CD4-positive, alpha-beta T cell (primary cell): ENCODE measurements around the gene TXNRD3. TPM values are rescaled to one million over a fixed set of nuclear protein-coding genes. Genes with fewer than 3 reads are reported as not detected.
"Not testable (repeated sequence)": the region's sequence is repeated elsewhere in the genome, so short reads cannot be mapped to it uniquely, and the experiment has no call there.

Experiments
- ATAC-seq: fragments of 200-7000 bp; cut with Tn5 transposase; one replicate; pipeline ENCODE4 v1.10.0; 2022; ENCODE audit warnings: mild to moderate bottlenecking; ENCODE audit not compliant: poor library complexity
- CTCF ChIA-PET: fragments of 350-600 bp; sonication (Branson Sonifier 250); formaldehyde crosslinking; loops from one replicate; lab custom pipeline; 2021; ENCODE audit warnings: antibody characterized with exemption, inconsistent platforms; lab: Charles Lee
- POLR2A ChIA-PET: fragments of 350-600 bp; sonication (Branson Sonifier 250); formaldehyde crosslinking; loops from one replicate; lab custom pipeline; 2021; ENCODE audit warnings: antibody characterized with exemption, inconsistent platforms; lab: Charles Lee
- DNase-seq, 14 experiments: peaks; one replicate each; pipeline ENCODE4 v3.0.0-alpha.2; 2013 to 2020; ENCODE audit warnings: mixed read lengths in 2 of 14
- H3K27ac ChIP-seq, 2 donors: one replicate each; pipeline versions ENCODE4 v1.5.1 to v1.7.0; 2013; ENCODE audit warnings: low read length in 2 of 2, low read depth in 1 of 2, mild to moderate bottlenecking in 1 of 2
- H3K27me3 ChIP-seq, 2 experiments: 1 replicate in 1 of 2; 2 replicates in 1 of 2; pipeline versions ENCODE4 v1.6.1 to v1.7.0; 2013; ENCODE audit warnings: low read length in 2 of 2, control low read depth in 1 of 2, mild to moderate bottlenecking in 1 of 2, moderate library complexity in 1 of 2; ENCODE audit not compliant: insufficient read depth in 2 of 2, control insufficient read depth in 1 of 2
- H3K36me3 ChIP-seq: one replicate; pipeline ENCODE4 v1.6.1; 2013; ENCODE audit warnings: low read length, control low read depth; ENCODE audit not compliant: insufficient read depth
- H3K4me1 ChIP-seq: one replicate; pipeline ENCODE4 v1.6.1; 2013; ENCODE audit warnings: low read length, control low read depth; ENCODE audit not compliant: insufficient read depth
- H3K4me3 ChIP-seq: one replicate; pipeline ENCODE4 v1.5.1; 2013; ENCODE audit warnings: mild to moderate bottlenecking, low read length, moderate library complexity
- H3K9me3 ChIP-seq, 2 experiments: 1 replicate in 1 of 2; 2 replicates in 1 of 2; pipeline versions ENCODE4 v1.6.1 to v1.7.0; 2013; ENCODE audit warnings: low read length in 2 of 2, mild to moderate bottlenecking in 2 of 2, control low read depth in 1 of 2, moderate library complexity in 1 of 2; ENCODE audit not compliant: control insufficient read depth in 1 of 2, insufficient read depth in 1 of 2
- H3K27ac Mint-ChIP-seq: one replicate; pipeline ENCODE4 v1.8.0; 2020; ENCODE audit warnings: mixed read lengths
- H3K27me3 Mint-ChIP-seq: one replicate; pipeline ENCODE4 v1.8.0; 2021; ENCODE audit warnings: mixed read lengths
- H3K36me3 Mint-ChIP-seq: one replicate; pipeline ENCODE4 v1.8.0; 2021; ENCODE audit warnings: low read depth, mixed read lengths
- H3K4me1 Mint-ChIP-seq: one replicate; pipeline ENCODE4 v1.8.0; 2021; ENCODE audit warnings: low read depth, mixed read lengths
- H3K4me3 Mint-ChIP-seq: one replicate; pipeline ENCODE4 v1.8.0; 2020; ENCODE audit warnings: mild to moderate bottlenecking, mixed read lengths
- H3K9me3 Mint-ChIP-seq: one replicate; pipeline ENCODE4 v1.8.0; 2020; ENCODE audit warnings: mixed read lengths
- intact Hi-C, 2 experiments: fragments of 100-400 bp; cut with DNase I in 1 of 2; cut with micrococcal nuclease in 1 of 2; formaldehyde crosslinking; loops; one replicate each; pipeline versions ENCODE4 v1.15.1 to v1.9.0; 2023 to 2025; cut with DNase I, micrococcal nuclease
- total RNA-seq, 174 experiments: library from RNA in 2 of 174; stranded (reverse) in 2 of 174; gene quantifications; one replicate each; pipeline ENCODE4 v1.2.3 and lab custom pipeline; 2021 to 2026
- TF ChIP-seq, protein P1 (sequence below): fragments of 200-600 bp; IDR thresholded peaks from one replicate; pipeline ENCODE4 v1.8.0; 2022; ENCODE audit warnings: antibody characterized with exemption, mild to moderate bottlenecking

TXNRD3 gene
- total RNA-seq, 2 experiments from 2014 or later = 1.0 to 1.5 TPM

DNA sequence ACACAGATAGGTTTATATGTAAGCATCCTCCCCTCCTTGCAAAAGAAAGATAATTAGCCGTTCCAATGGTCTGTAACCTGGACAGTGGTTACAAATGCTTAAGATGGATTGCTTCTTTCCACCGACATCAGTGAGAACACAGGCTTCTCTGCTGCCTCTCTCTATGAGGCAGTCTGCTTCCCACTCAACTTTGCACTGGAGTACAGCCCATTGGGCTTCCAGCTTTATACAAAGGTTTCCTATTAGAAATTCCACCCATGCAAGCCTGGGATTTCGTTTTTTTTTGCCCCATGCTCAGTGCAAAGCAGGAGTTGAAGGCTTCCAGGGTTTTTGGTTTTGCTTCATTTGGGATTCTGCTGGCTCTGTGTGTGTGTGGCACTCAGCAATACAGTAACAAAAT, 48.9 kb downstream of the TXNRD3 start:
- Mint-ChIP-seq H3K36me3 (peaks cover 26% of the 10 kb centered on the region), H3K4me1 (no peaks in the 10 kb centered on the region), H3K4me3 (no peak overlapping the region), H3K27me3 (peaks cover 9% of the 10 kb centered on the region), H3K27ac (no peak overlapping the region), H3K9me3 (no peaks in the 10 kb centered on the region)
- ATAC-seq (no peak), DNase-seq (no peak)
- TF ChIP-seq, protein P1, sequence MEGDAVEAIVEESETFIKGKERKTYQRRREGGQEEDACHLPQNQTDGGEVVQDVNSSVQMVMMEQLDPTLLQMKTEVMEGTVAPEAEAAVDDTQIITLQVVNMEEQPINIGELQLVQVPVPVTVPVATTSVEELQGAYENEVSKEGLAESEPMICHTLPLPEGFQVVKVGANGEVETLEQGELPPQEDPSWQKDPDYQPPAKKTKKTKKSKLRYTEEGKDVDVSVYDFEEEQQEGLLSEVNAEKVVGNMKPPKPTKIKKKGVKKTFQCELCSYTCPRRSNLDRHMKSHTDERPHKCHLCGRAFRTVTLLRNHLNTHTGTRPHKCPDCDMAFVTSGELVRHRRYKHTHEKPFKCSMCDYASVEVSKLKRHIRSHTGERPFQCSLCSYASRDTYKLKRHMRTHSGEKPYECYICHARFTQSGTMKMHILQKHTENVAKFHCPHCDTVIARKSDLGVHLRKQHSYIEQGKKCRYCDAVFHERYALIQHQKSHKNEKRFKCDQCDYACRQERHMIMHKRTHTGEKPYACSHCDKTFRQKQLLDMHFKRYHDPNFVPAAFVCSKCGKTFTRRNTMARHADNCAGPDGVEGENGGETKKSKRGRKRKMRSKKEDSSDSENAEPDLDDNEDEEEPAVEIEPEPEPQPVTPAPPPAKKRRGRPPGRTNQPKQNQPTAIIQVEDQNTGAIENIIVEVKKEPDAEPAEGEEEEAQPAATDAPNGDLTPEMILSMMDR = no peak
- no peaks in the 10 kb centered on the region for H3K9me3 ChIP-seq
- no peaks in the 10 kb centered on the region for H3K36me3 ChIP-seq
- H3K4me3 ChIP-seq = no peak overlapping the region
- no peak overlapping the region for H3K27ac ChIP-seq
- ChIA-PET CTCF (no interaction called here), POLR2A (no interaction called here)
- intact Hi-C loops = no loop called here
- no peaks in the 10 kb centered on the region for H3K27me3 ChIP-seq
- H3K4me1 ChIP-seq = no peaks in the 10 kb centered on the region

DNA sequence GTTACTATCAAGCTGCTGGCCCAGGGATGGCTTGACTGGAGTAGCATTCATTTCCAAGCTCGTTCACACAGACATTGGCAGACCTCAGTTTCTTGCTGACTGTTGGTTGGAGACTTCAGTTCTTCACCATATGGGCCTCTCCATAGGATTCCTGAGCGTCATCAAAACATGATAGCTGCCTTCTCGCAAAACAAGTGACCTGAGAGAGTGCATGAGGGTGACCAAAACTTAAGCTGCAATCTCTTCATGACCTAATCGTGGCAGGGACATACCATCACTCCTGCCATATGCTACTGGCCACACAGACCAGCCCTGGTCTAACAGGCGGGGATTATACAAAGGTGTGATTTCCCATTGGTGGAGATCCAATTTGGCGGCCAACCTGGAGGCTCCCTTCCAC, 50.2 kb downstream of the TXNRD3 start:
- no peaks in the 10 kb centered on the region for H3K9me3 Mint-ChIP-seq
- H3K4me1 ChIP-seq = no peaks in the 10 kb centered on the region
- H3K27ac Mint-ChIP-seq = no peak overlapping the region
- intact Hi-C loops = no loop called here
- TF ChIP-seq, protein P1 = no peak
- no peak overlapping the region for H3K4me3 Mint-ChIP-seq
- no peak overlapping the region for H3K4me3 ChIP-seq
- no peaks in the 10 kb centered on the region for H3K36me3 ChIP-seq
- ATAC-seq (no peak), DNase-seq (no peak)
- no peaks in the 10 kb centered on the region for H3K9me3 ChIP-seq
- ChIA-PET POLR2A (no interaction called here), CTCF (no interaction called here)
- no peaks in the 10 kb centered on the region for H3K27me3 ChIP-seq
- H3K36me3 Mint-ChIP-seq = peaks cover 22% of the 10 kb centered on the region
- peaks cover 9% of the 10 kb centered on the region for H3K27me3 Mint-ChIP-seq
- H3K27ac ChIP-seq = no peak overlapping the region
- H3K4me1 Mint-ChIP-seq = no peaks in the 10 kb centered on the region

DNA sequence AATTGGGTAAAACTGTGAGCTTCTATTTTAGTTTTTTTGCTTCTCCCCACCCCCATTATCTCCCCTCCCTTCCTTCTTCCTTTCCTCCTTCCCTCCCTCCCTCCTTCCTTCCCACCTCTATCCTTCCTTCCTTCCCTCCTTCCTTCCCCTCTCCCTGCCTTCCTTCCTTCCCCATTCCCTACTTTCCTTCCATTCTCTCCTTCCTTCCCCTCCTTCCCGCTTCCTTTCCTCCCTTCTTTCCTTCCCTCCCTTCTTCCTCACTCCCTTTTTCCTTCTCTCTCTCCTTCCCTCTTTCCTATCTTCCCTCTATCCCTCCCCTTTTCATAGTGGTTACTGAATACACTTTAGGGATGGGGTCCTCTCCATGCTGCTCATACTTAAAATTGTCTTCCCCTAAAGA, 55.8 kb downstream of the TXNRD3 start:
- POLR2A ChIA-PET = no interaction called here
- Mint-ChIP-seq H3K4me3 (no peak overlapping the region), H3K27ac (no peak overlapping the region)

DNA sequence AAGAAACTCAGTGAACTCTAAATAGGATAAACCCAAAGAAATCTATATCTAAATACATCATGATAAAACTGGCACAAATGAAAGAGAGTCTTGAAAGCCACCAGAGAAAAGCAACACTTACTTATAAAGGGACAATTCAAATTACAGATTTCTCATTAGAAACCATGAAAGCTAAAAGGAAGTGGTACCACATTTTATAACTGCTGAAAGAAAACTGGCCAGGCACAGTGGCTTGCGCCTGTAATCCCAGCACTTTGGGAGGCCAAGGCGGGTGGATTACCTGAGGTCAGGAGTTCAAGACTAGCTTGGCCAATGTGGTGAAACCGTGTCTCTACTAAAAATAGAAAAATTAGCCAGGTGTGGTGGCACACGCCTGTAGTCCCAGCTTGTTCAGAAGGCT, 59.4 kb downstream of the TXNRD3 start:
- DNase-seq, H3K36me3 ChIP-seq, H3K9me3 ChIP-seq, H3K27me3 Mint-ChIP-seq, intact Hi-C loops, H3K27me3 ChIP-seq, H3K27ac ChIP-seq, H3K27ac Mint-ChIP-seq, H3K4me1 Mint-ChIP-seq, H3K4me3 ChIP-seq, ATAC-seq, POLR2A ChIA-PET, H3K4me3 Mint-ChIP-seq, CTCF ChIA-PET, H3K9me3 Mint-ChIP-seq, H3K4me1 ChIP-seq, H3K36me3 Mint-ChIP-seq: not testable (repeated sequence)

More for the DNA sequence above, 55.8 kb downstream of the TXNRD3 start:
- Histone ChIP-seq H3K4me3 (no peak overlapping the region), H3K36me3 (no peaks in the 10 kb centered on the region), H3K4me1 (no peaks in the 10 kb centered on the region), H3K27ac (no peak overlapping the region), H3K9me3 (no peaks in the 10 kb centered on the region), H3K27me3 (no peaks in the 10 kb centered on the region)
- intact Hi-C loops = no loop called here
- CTCF ChIA-PET = no interaction called here
- no peak for DNase-seq
- H3K9me3 Mint-ChIP-seq = no peaks in the 10 kb centered on the region
- TF ChIP-seq, protein P1 = no peak
- ATAC-seq = no peak
- no peaks in the 10 kb centered on the region for H3K4me1 Mint-ChIP-seq
- H3K36me3 Mint-ChIP-seq = no peaks in the 10 kb centered on the region
- peaks cover 9% of the 10 kb centered on the region for H3K27me3 Mint-ChIP-seq

DNA sequence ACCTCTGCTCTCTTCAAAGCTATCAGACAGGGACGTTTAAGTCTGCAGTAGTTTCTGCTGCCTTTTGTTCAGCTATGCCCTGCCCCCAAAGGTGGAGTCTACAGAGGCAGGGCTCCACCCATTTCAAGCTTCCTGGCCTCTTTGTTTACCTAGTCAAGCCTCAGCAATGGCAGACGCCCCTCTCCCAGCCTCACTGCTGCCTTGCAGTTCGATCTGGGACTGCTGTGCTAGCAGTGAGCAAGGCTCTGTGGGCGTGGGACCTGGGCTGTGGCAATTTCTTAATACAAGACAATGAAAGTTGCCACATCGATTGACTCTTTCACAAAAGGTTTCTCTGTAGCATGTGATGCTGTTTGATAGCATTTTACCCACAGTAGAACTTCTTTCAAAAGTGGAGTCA, 63.4 kb downstream of the TXNRD3 start:
- H3K27me3 Mint-ChIP-seq, H3K36me3 ChIP-seq, H3K9me3 ChIP-seq, H3K36me3 Mint-ChIP-seq, ATAC-seq, intact Hi-C loops, POLR2A ChIA-PET, DNase-seq, H3K27ac ChIP-seq, H3K4me1 ChIP-seq, H3K27ac Mint-ChIP-seq, H3K9me3 Mint-ChIP-seq, CTCF ChIA-PET, H3K4me1 Mint-ChIP-seq, H3K4me3 ChIP-seq, H3K4me3 Mint-ChIP-seq, H3K27me3 ChIP-seq: not testable (repeated sequence)
